ENCODE data around the gene GOLPH3L. TPM values are rescaled to one million over a fixed set of nuclear protein-coding genes. Genes with fewer than 3 reads are reported as not detected.

GOLPH3L gene
- 13.0 to 17.1 TPM (median 16.3 TPM) in 5 replicates for total RNA-seq (2022; extraction: Qiagen RNA extraction)

DNA sequence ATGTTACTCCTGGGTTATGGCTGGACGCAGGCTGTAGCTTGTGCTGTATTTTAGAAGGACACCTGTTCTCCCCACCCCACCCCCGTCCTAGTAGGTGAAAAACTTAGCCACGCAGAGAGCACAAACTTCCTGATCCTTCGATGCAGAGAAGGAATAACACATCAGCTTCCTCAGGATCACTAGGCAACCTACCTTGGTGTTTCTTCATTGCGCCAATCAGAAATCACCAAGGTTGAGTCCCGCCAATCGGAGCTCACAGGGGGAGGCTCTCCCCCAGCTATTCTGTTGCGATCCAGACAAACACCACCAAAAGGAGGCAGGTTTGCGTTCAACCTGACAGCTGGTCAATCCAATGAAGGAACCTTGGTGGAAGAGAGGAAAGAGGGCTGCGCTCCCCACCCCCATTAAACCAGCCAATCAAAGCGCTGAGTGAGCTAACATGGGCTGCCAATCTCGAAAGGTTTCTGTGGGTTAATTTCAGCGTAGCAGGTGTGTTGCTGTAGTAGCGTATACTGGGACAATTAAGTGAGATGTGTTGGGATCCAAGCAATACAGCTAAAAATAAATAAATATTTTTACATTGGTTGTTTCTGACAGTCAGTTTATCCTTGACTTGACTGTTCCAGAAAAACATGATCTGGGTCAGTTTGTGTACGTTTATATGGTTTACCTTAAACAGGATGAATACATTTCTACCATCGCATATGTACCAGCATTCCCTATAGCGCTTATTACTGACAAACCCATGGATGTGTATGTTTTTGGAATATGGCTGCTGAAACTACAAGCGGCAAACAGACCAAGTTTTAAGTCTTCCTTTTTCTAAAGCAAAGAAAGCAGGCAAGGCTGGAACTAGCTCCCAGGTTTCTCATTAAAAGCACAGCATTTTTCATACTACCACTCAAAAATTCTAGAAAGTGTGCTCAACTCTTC lies at the start of gene GOLPH3L:
TSS of gene GOLPH3L (minus strand) at position 160 of the 933 bp plus-strand sequence. CDS start 2,316 bp downstream, outside the sequence.

GRCh38 chr1:150720703-150721102 lies 23.7 kb upstream of the GOLPH3L start, which contains the start of gene HORMAD1:
Gene HORMAD1, minus strand, starts transcription at chr1:150720895. Its CDS starts 1,390 bp downstream, at chr1:150719505.

DNA sequence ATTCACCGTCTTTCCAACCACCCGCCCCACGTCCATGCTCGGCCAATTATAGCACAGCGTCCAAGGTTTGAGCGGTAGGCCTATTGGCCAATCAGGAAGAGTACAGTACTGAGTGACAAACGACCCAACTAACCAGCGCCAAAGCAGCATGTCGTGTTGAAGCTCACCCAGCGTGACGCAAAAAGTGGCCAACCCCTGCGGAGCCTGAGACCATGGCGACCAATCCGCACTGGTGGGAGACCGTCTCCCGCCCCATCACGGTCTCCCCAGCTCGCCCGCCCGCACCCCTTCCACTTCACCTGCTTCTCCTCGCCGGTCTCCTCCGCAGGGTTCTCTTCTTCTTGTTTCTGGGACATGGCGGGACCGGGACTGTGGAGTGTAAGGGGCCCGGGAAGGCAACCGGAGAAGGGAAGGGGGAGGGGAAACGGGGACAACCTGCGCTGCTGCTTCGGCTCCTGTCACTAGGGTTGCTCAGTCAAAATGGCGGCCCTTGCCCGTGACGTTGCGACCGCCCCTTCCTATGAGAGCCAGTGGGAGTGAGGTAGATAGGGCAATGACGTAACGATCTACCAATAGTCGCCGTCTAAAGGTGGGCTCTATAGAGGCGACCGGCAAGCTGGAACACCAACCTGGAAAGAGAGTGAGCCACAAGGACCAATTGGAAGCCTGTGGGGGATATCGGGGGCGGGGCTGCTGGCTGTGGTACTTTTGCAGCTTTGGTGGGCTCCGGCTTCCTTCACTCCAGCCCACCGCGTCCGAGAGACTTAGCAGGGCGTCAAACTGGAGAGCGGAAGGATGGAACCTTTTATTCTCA lies 67.6 kb downstream of the GOLPH3L start, which contains the start of gene ENSA:
TSS of gene ENSA (minus strand) at position 498 of the 814 bp plus-strand sequence. CDS start at position 356, 142 bp downstream.

Other genes starting within 250 kb of the GOLPH3L start
- gene TARS2, start 209.7 kb downstream of the GOLPH3L start, total RNA-seq (2022; extraction: Qiagen RNA extraction): 21.5 to 25.3 TPM (median 24.1 TPM) in 5 replicates
- gene ECM1, start 189.0 kb downstream of the GOLPH3L start, total RNA-seq (2022; extraction: Qiagen RNA extraction): 1.1 to 2.4 TPM (median 1.5 TPM) in 5 replicates
- gene FALEC, start 181.4 kb downstream of the GOLPH3L start, total RNA-seq (2022; extraction: Qiagen RNA extraction): 0.19 to 0.24 TPM in 2 of 5 replicates, not detected in the others
- 2.8 to 7.6 TPM (median 6.2 TPM) in 5 replicates for gene ADAMTSL4, start 147.7 kb downstream of the GOLPH3L start, total RNA-seq (2022; extraction: Qiagen RNA extraction)
- gene MCL1, start 117.5 kb downstream of the GOLPH3L start, total RNA-seq (2022; extraction: Qiagen RNA extraction): 243 to 346 TPM (median 312 TPM) in 5 replicates
- gene ENSA, start 67.5 kb downstream of the GOLPH3L start, total RNA-seq (2022; extraction: Qiagen RNA extraction): 124 to 160 TPM (median 137 TPM) in 5 replicates
- gene HORMAD1, start 23.7 kb upstream of the GOLPH3L start, total RNA-seq (2022; extraction: Qiagen RNA extraction): 7.9 to 10.7 TPM (median 9.7 TPM) in 5 replicates
- gene CTSS, start 68.6 kb upstream of the GOLPH3L start, total RNA-seq (2022; extraction: Qiagen RNA extraction): 15.1 to 17.0 TPM (median 16.4 TPM) in 5 replicates
- 1.2 to 2.1 TPM (median 1.7 TPM) in 5 replicates for gene CTSK, start 111.1 kb upstream of the GOLPH3L start, total RNA-seq (2022; extraction: Qiagen RNA extraction)
- gene ARNT, start 179.4 kb upstream of the GOLPH3L start, total RNA-seq (2022; extraction: Qiagen RNA extraction): 9.3 to 15.0 TPM (median 14.1 TPM) in 5 replicates
- gene CTXND2, start 190.0 kb upstream of the GOLPH3L start, total RNA-seq (2022; extraction: Qiagen RNA extraction): not detected in 5 replicates
- 21.6 to 27.7 TPM (median 24.1 TPM) in 5 replicates for gene SETDB1, start 229.2 kb upstream of the GOLPH3L start, total RNA-seq (2022; extraction: Qiagen RNA extraction)